Uterus (tissue), 4 donors: Measurements from ENCODE around the gene COL6A1. TPM values are rescaled to one million over a fixed set of nuclear protein-coding genes. Genes with fewer than 3 reads are reported as not detected.
A peak's percentile ranks its signal among the peaks of the same experiment; 100 is the strongest.

Source experiments
- DNase-seq, 2 donors: peaks; one replicate each; pipeline ENCODE4 v3.0.0-alpha.2; 2019 to 2020
- H3K27ac ChIP-seq, 2 donors: fragments of 200-600 bp; sonication (generic); 1 replicate in 1 of 2; 2 replicates in 1 of 2; pipeline ENCODE4 v1.5.1; 2016 to 2018
- H3K27me3 ChIP-seq, 2 donors: fragments of 200-600 bp; sonication (generic); one replicate each; pipeline ENCODE4 v1.5.1; 2018 to 2019; ENCODE audit warnings: control low read depth in 1 of 2
- H3K36me3 ChIP-seq, 2 donors: fragments of 200-600 bp; sonication (generic); one replicate each; pipeline ENCODE4 v1.5.1; 2019; ENCODE audit warnings: control low read depth in 1 of 2
- H3K4me1 ChIP-seq, 2 donors: fragments of 200-600 bp; sonication (generic); one replicate each; pipeline ENCODE4 v1.5.1; 2018 to 2019; ENCODE audit warnings: control low read depth in 1 of 2
- H3K4me3 ChIP-seq, 2 donors: fragments of 200-600 bp; sonication (generic); 1 replicate in 1 of 2; 2 replicates in 1 of 2; pipeline ENCODE4 v1.5.1; 2018 to 2019; ENCODE audit warnings: mild to moderate bottlenecking in 1 of 2
- H3K9me3 ChIP-seq, 2 donors: fragments of 200-600 bp; sonication (generic); one replicate each; pipeline ENCODE4 v1.5.1; 2019; ENCODE audit warnings: control low read depth in 1 of 2
- CTCF ChIP-seq, 4 experiments: fragments of 200-600 bp in 2 of 4; fragments of 450-650 bp in 2 of 4; sonication (generic) in 2 of 4; IDR thresholded peaks; one replicate each; pipeline ENCODE4 v1.5.1; 2016 to 2019; ENCODE audit warnings: antibody characterized with exemption in 4 of 4, mild to moderate bottlenecking in 2 of 4, moderate library complexity in 1 of 4
- POLR2A ChIP-seq, 2 donors: fragments of 450-650 bp; IDR thresholded peaks; one replicate each; pipeline ENCODE4 v1.6.1; 2016; ENCODE audit warnings: antibody characterized with exemption in 2 of 2, mild to moderate bottlenecking in 1 of 2, moderate library complexity in 1 of 2
- intact Hi-C: fragments of 100-400 bp; cut with DNase I; formaldehyde crosslinking; loops from one replicate; pipeline ENCODE4 v1.15.1; 2023; ENCODE audit warnings: low total_unique reads
- total RNA-seq, 4 donors: library from RNA; depleted of rRNA in 3 of 4; stranded (reverse); fragments of >200 nt in 3 of 4; gene quantifications; one replicate each; pipeline versions ENCODE4 v1.1.0 to v1.2.4, GENCODE V29; 2014 to 2023
- donor health status: DM: yes; HTN: yes; CAD: no.

Gene COL6A1
- total RNA-seq, 4 donors from 2014 or later = 621 to 1,160 (median 804) TPM

- peak; percentile 21 to 29 for DNase-seq
- TF ChIP-seq POLR2A (IDR thresholded peaks at IDR 0.05) = no peak
- no peak for TF ChIP-seq CTCF (IDR thresholded peaks at IDR 0.05)
- Histone ChIP-seq H3K27me3 (no peaks in the 10 kb centered on the region), H3K9me3 (no peaks in the 10 kb centered on the region), H3K4me1 (peaks cover 0 to 6% of the 10 kb centered on the region in 2 donors), H3K36me3 (no peaks in the 10 kb centered on the region), H3K4me3 (no peak overlapping the region), H3K27ac (peak overlapping the region; percentile 90 to 96)
- intact Hi-C loops = no loop called here
These were observed 5.6 kb downstream of the COL6A1 start for GRCh38 chr21:45987121-45987711.

GRCh38 chr21:45988366-45989347 is 7.1 kb downstream of the COL6A1 start:
- peak; percentile 14 to 15 for DNase-seq
- peak overlapping the region; percentile 9 to 78 for H3K27ac ChIP-seq
- no peaks in the 10 kb centered on the region for H3K36me3 ChIP-seq
- H3K27me3 ChIP-seq = no peaks in the 10 kb centered on the region
- H3K4me3 ChIP-seq = no peak overlapping the region
- H3K9me3 ChIP-seq = no peaks in the 10 kb centered on the region
- peaks cover 0 to 6% of the 10 kb centered on the region in 2 donors for H3K4me1 ChIP-seq
- no peak for TF ChIP-seq CTCF (IDR thresholded peaks at IDR 0.05)
- no peak for TF ChIP-seq POLR2A (IDR thresholded peaks at IDR 0.05)
- intact Hi-C loops = no loop called here

GRCh38 chr21:45989355-45990048 is 7.9 kb downstream of the COL6A1 start:
- no peak overlapping the region for H3K4me3 ChIP-seq
- peak overlapping the region; percentile 51 to 78 for H3K27ac ChIP-seq
- intact Hi-C loops = no loop called here
- no peaks in the 10 kb centered on the region for H3K9me3 ChIP-seq
- peak; percentile 17 to 20 for DNase-seq
- no peaks in the 10 kb centered on the region for H3K4me1 ChIP-seq
- no peaks in the 10 kb centered on the region for H3K36me3 ChIP-seq
- no peak for TF ChIP-seq CTCF (IDR thresholded peaks at IDR 0.05)
- TF ChIP-seq POLR2A (IDR thresholded peaks at IDR 0.05) = no peak
- no peaks in the 10 kb centered on the region for H3K27me3 ChIP-seq

GRCh38 chr21:45990049-45990711 is 8.6 kb downstream of the COL6A1 start:
- DNase-seq = peak; percentile 17
- Histone ChIP-seq H3K36me3 (no peaks in the 10 kb centered on the region), H3K27ac (peak overlapping the region; percentile 51 to 78)

More at GRCh38 chr21:45990049-45990711, 8.6 kb downstream of the COL6A1 start:
- intact Hi-C loops = no loop called here
- no peak overlapping the region for H3K4me3 ChIP-seq
- no peak for TF ChIP-seq POLR2A (IDR thresholded peaks at IDR 0.05)
- TF ChIP-seq CTCF (IDR thresholded peaks at IDR 0.05) = no peak
- no peaks in the 10 kb centered on the region for H3K4me1 ChIP-seq
- H3K27me3 ChIP-seq = no peaks in the 10 kb centered on the region
- H3K9me3 ChIP-seq = no peaks in the 10 kb centered on the region
